T-helper 9 cell (primary cell): ENCODE results near the gene KCNQ1OT1.

Source experiments
- DNase-seq: peaks from one replicate; pipeline ENCODE4 v3.0.0-alpha.2; 2020

KCNQ1OT1 gene

GRCh38 chr11:2685566-2686359, 14.0 kb downstream of the KCNQ1OT1 start:
- no peak for DNase-seq

DNA sequence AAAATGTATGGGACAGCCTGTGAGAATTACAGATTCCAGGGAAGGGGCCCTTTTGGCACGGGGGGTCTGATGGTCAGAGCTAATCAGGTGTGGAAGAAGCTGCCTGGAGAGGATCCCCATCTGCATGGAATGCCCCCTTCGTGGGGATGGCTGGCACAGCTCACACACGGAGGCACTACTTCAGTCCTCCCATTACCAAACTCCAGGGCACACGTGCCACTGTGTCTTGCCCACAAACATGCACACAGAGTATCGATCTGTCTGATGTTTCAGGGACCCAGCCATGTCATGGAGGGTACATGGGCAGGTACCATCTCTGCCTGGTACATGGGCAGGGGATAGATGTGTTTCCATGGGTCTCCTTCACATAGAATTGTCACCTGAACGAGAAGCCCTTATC, 14.7 kb downstream of the KCNQ1OT1 start:
- DNase-seq, result no peak

GRCh38 chr11:2684581-2684980, 15.2 kb downstream of the KCNQ1OT1 start:
- no peak for DNase-seq

GRCh38 chr11:2683806-2684205, 16.0 kb downstream of the KCNQ1OT1 start:
- no peak for DNase-seq

GRCh38 chr11:2681408-2682145, 18.2 kb downstream of the KCNQ1OT1 start:
- no peak for DNase-seq

GRCh38 chr11:2679011-2679676, 20.6 kb downstream of the KCNQ1OT1 start:
- no peak for DNase-seq

DNA sequence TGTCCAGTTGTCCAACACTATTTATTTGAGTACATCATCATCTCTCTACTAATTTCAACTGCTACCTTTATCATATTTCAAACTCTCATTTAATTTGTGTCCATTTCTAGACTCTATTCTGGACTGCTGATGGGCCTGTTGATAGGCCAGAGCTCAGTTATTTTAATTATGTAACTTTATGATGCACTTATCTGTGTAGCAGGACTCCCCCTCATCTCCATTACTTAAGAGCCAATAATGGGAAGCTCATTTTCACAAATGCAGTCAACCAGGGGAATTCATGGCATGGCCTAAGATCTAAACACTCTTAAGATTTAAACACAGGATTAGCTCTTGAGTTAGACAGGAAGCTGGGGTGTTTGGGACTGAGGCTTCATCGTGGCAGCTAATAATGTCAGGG, 21.4 kb downstream of the KCNQ1OT1 start:
- DNase-seq, result no peak

DNA sequence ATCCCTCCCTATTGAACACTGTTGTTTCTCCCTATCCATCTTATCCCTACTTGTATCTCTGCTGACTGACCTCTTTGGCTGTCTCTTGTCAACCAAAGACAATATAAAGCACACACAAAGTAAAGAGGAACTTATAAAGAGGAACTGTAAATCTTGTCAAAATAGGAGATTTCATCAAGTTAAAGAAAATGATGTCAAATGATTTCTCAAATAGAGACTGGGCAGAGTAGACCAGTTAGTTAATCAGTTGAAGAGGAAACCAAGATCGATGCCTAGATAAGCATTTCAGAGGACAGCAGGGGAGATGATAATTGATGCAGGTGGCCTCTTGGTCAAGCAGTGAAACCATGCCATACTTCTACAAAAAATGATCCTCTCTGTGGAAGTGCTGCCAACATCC, 22.7 kb downstream of the KCNQ1OT1 start:
- DNase-seq, result no peak

GRCh38 chr11:2675540-2675939, 24.3 kb downstream of the KCNQ1OT1 start:
- no peak for DNase-seq

DNA sequence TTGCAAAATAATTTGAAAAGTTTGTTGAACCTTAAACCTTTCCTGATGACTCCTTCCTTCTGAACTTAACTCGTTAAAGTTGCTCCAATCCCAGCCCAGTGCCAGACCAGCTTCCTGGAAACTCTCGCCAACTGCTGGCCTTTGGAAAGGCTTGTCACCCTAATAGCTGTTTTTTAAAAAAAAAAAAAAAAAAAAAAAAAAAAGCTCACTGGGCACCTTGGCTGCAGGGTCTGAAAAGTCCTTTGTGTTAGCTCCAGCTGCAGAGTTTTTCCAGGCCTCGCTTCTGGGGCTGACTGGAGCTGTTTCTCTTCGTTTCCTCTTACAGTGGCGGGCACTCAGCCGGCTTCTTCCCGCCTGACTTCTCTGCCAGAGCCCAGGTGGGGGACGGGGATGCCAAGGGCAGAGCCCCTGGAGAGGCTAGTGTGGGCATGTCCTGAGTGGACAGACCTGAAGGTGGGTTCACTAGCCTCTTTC, 25.1 kb downstream of the KCNQ1OT1 start:
- no peak for DNase-seq

DNA sequence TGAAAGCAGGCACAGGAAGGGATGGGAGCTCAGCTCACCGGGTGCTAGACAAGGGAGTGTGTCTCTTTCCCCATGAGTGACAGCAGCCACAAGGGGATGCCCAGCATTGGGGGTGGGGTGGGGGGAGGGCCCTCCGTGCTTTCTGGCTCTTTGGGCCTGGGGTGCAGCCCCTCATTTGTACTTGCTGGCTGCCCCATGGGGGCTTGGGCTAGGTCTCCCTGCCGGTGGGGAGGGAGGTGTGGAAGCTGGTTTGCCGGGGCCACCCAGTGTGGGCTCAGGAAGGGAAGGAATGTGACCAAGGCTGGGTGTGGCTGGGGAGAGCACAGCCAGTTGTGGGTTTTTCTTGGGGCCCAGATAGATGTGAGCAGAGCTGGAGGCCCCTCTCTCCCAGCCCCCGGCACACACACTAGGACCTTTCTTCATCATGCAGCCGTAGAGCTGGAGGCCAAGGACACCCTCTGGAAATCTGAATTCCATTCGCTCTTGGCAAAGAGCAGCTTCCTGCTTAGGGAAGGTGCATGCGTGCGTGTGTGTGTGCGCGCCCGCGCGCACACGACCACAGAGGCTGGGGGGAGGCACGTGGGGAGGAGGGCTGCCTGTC, 25.8 kb downstream of the KCNQ1OT1 start:
- no peak for DNase-seq

- DNase-seq, result no peak
These were observed 26.6 kb downstream of the KCNQ1OT1 start for GRCh38 chr11:2673250-2673610.

DNA sequence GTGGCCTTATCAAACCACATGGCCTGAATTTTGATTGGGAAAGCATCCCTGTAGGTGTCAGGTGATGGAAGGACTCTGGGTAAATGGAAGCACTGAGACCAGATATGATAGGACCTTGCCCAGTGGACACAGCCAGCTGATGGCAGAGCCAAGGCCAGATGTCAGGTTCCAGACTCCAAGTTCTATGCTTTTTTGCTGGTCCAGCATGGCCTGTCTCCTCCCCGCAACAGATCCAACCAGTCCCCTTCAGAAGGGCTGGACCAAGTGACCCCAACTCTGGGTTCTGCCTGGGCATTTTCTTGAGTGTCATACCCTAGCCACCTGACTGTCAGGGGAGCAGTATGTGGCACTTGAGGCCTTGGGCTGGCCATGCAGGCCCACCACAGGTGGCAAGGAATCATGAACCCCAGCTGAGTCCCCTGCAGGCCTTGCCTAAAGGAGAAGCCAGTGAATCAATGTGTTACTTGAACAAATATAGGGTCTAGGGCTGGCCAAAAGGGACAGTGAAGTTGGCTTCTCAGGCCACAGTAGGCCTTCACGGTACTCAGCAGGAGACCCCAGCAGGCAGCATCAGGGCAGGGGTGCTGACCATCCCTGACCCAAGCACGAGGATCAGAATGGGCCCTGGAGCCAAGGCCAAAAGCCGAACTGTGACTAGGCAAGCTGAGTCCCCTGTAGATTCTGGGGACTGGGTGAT, 27.1 kb downstream of the KCNQ1OT1 start:
- no peak for DNase-seq

GRCh38 chr11:2671748-2672147, 28.0 kb downstream of the KCNQ1OT1 start:
- no peak for DNase-seq

GRCh38 chr11:2670541-2671100, 29.2 kb downstream of the KCNQ1OT1 start:
- no peak for DNase-seq

DNA sequence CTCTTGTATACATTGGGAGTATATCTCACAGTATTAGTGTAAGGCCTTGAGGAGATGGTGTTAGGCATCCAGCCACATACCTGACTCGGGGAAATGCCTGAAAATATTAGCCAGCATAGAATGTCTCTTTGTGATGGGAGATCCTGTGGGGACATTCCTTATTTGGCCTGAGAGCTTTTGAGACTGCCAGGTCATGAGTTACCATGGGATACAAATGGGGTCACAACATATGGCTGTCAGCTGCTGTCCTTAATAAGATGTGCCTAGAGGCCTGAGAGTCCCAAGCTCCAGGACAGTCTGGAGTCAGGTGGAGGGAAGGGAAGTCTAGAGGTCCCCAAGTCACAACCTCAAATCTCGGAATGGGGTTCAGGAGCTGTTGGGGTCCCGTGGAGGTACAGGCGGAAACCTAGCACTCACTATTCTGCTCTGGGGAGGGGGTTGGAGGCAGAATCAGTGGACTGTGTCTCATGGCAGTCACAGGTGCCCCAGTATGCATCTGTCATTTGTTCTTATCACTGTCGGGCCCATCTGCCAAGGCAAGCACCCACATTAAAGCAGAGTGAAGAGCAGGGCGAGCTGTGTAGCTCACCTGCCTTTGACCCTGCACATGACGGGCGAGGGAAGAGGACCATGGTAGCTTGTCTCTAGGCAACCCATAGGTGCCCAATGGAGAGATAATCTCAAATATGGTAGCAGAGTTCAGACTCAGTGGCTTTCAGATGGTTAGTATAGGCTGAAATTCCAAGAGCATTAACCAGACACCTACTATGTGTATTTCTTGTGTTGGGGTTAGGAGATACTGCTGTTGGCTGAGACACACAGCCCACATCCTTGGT, 29.9 kb downstream of the KCNQ1OT1 start:
- no peak for DNase-seq

DNA sequence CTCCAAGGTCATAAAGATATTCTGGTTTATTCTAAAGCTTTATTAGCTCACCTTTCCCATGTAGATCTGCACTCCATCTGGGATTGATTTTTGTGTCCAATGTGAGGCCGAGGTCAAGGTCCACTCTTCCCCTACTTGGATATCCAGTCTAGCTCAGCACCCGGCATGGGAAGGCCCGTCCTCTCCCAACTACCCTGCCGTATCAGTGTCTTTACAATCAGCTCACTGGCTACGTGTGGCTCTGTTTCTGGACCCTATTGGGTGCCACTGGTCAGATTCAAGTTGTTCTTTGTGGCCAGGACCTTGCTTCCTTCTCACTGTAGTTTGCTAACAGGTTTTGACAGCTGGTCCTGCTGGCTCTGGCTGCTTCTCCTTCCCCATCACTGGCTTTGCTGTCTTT, 30.9 kb downstream of the KCNQ1OT1 start:
- no peak for DNase-seq

DNA sequence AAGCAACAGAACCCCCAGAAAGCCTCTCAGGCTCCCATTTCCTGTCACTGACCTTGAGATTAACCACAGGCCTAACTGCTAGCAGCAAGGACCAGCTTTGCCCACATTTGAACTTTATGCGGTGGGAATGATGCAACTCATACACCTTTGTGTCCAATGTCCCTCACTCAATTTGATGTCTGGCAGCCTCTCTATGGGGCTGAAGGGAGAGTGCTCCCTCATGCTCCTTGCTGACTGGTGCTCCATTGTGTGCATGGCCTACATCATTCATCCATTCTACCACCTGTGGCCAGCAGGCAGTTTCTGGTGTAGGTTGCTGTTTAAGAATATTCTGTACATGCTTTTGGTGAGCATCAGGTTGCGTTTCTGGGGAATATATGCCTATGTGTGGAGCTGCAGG, 31.9 kb downstream of the KCNQ1OT1 start:
- no peak for DNase-seq

GRCh38 chr11:2666828-2667570, 32.8 kb downstream of the KCNQ1OT1 start:
- DNase-seq, result no peak

GRCh38 chr11:2666401-2666741, 33.4 kb downstream of the KCNQ1OT1 start:
- no peak for DNase-seq
